Smooth muscle cell (in vitro differentiated cells): ENCODE measurements around the gene TUBB4B. TPM values are rescaled to one million over a fixed set of nuclear protein-coding genes. Genes with fewer than 3 reads are reported as not detected.

Experiments used
- DNase-seq: peaks from one replicate; lab custom pipeline; 2025; ENCODE audit not compliant: unreplicated experiment; lab: John Stamatoyannopoulos, UW
- H2AFZ ChIP-seq: fragments of 200-600 bp; sonication (generic); 2 replicates; pipeline ENCODE4 v1.6.0; 2016; ENCODE audit warnings: antibody characterized with exemption, low read depth, mild to moderate bottlenecking
- H3F3A ChIP-seq: fragments of 200-600 bp; sonication (generic); 2 replicates; pipeline ENCODE4 v1.6.0; 2017; ENCODE audit warnings: antibody characterized with exemption, low read depth
- H3K27ac ChIP-seq: fragments of 200-600 bp; sonication (generic); 2 replicates; pipeline ENCODE4 v1.5.1; 2016; ENCODE audit warnings: low read depth, mild to moderate bottlenecking
- H3K27me3 ChIP-seq: fragments of 200-600 bp; sonication (generic); 2 replicates; pipeline ENCODE4 v1.6.1; 2016; ENCODE audit warnings: low read depth, mild to moderate bottlenecking
- H3K36me3 ChIP-seq: fragments of 200-600 bp; sonication (generic); 2 replicates; pipeline ENCODE4 v1.5.1; 2016; ENCODE audit warnings: low read depth
- H3K4me1 ChIP-seq: fragments of 200-600 bp; sonication (generic); 2 replicates; pipeline ENCODE4 v1.5.1; 2016; ENCODE audit warnings: low read depth
- H3K4me2 ChIP-seq: fragments of 200-600 bp; sonication (generic); 2 replicates; pipeline ENCODE4 v1.6.0; 2016; ENCODE audit warnings: mild to moderate bottlenecking
- H3K4me3 ChIP-seq: fragments of 200-600 bp; sonication (generic); 2 replicates; pipeline ENCODE4 v1.5.1; 2016; ENCODE audit warnings: mild to moderate bottlenecking
- H3K79me2 ChIP-seq: fragments of 200-600 bp; sonication (generic); 2 replicates; pipeline ENCODE4 v1.6.0; 2016; ENCODE audit warnings: low read depth, mild to moderate bottlenecking
- H3K9ac ChIP-seq: fragments of 200-600 bp; sonication (generic); 2 replicates; pipeline ENCODE4 v1.6.0; 2016; ENCODE audit warnings: low read depth
- H3K9me3 ChIP-seq: fragments of 200-600 bp; sonication (generic); replicated peaks from 2 replicates; pipeline ENCODE4 v1.5.1; 2016; ENCODE audit warnings: low read depth
- H4K20me1 ChIP-seq: fragments of 200-600 bp; sonication (generic); 2 replicates; pipeline ENCODE4 v1.6.0; 2016; ENCODE audit warnings: low read depth
- CTCF ChIP-seq: fragments of 200-600 bp; sonication (generic); IDR thresholded peaks from 2 replicates; pipeline ENCODE4 v1.5.1; 2017; ENCODE audit warnings: borderline replicate concordance, mild to moderate bottlenecking, antibody characterized with exemption; ENCODE audit not compliant: insufficient read depth, poor library complexity, severe bottlenecking
- WGBS: methylation state at CpG from one replicate; pipeline ENCODE4 v1.1.7; 2016; ENCODE audit warnings: low lambda C conversion rate; 5-methylcytosine and 5-hydroxymethylcytosine counted together
- polyA plus RNA-seq: library from polyadenylated mRNA; unstranded; fragments of >200 nt; fragmentation: Nextera tagmentation; extraction: Ambion mirVana; gene quantifications from 2 replicates; pipeline ENCODE4 v1.2.1, GENCODE V29; 2016
- total RNA-seq: library from RNA; depleted of rRNA; stranded (reverse); fragments of >200 nt; gene quantifications from 2 replicates; pipeline ENCODE4 v1.2.3, GENCODE V29; 2014

The TUBB4B gene
- total and polyA plus RNA-seq, 2 experiments from 2014 or later, result 164 to 317 TPM

- no peaks in the 10 kb centered on the region for H3K27me3 ChIP-seq
- H3K9ac ChIP-seq, result no peak within 1 kb of the TSS
- 69% methylated on average over 2 of the region's 4 CpGs for WGBS
- peaks cover 13% of the 10 kb centered on the region for H3K4me1 ChIP-seq
- peaks cover 4% of the 10 kb centered on the region for H4K20me1 ChIP-seq
- no peaks in the 10 kb centered on the region for H3K36me3 ChIP-seq
- H2AFZ ChIP-seq, result no peak within 1 kb of the TSS
- DNase-seq, result no peak
- peaks cover 9% of the 10 kb centered on the region for H3K79me2 ChIP-seq
- TF ChIP-seq CTCF, result no peak
- no peak within 1 kb of the TSS for H3K27ac ChIP-seq
- H3K4me2 ChIP-seq, result no peak within 1 kb of the TSS
- no peaks in the 10 kb centered on the region for H3K9me3 ChIP-seq
- no peak within 1 kb of the TSS for H3K4me3 ChIP-seq
- H3F3A ChIP-seq, result no peaks in the 10 kb centered on the region
Observed at GRCh38 chr9:137251194-137251461, 10.0 kb downstream of the TUBB4B start, which contains the start of gene STPG3. Gene STPG3 (plus strand): TSS chr9:137251286. CDS start chr9:137251287, 1 bp downstream.

DNA sequence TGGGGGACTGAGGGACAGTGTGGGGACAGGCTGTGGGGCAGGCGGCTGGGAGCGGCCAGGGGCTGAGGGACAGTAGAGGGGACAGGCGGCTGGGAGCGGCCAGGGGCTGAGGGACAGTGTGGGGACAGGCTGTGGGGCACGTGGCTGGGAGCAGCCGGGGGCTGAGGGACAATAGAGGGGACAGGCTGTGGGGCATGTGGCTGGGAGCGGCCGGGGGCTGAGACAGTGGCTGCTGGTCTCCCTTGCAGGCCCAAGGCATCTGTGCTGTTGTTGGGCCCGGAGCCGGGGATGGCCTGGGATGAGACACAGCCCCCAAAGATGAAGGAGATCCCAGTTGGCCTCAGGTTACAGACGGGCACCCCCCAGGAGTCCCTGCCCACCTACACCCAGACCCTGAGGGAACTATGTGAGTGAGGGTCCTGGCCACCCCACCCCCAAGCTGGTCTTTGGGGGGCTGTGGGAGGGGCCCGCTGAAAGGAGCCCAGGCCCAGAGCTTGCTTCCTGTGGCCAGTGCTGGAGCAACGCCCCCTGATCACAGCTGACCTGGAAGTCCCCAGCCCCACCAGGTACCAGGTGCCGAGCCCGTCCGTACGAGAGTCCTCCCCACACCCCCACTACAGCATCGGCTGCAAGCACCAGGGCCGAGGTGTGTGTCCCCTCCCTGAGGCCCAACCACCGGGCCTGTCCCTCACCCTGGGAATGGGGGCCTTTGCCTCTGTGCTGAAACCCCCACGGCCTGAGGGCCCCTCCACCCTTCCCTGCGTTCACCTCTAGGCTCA lies 10.6 kb downstream of the TUBB4B start:
- no peak for TF ChIP-seq CTCF
- Histone ChIP-seq H3F3A (no peaks in the 10 kb centered on the region), H3K9ac (no peak overlapping the region)

DNA sequence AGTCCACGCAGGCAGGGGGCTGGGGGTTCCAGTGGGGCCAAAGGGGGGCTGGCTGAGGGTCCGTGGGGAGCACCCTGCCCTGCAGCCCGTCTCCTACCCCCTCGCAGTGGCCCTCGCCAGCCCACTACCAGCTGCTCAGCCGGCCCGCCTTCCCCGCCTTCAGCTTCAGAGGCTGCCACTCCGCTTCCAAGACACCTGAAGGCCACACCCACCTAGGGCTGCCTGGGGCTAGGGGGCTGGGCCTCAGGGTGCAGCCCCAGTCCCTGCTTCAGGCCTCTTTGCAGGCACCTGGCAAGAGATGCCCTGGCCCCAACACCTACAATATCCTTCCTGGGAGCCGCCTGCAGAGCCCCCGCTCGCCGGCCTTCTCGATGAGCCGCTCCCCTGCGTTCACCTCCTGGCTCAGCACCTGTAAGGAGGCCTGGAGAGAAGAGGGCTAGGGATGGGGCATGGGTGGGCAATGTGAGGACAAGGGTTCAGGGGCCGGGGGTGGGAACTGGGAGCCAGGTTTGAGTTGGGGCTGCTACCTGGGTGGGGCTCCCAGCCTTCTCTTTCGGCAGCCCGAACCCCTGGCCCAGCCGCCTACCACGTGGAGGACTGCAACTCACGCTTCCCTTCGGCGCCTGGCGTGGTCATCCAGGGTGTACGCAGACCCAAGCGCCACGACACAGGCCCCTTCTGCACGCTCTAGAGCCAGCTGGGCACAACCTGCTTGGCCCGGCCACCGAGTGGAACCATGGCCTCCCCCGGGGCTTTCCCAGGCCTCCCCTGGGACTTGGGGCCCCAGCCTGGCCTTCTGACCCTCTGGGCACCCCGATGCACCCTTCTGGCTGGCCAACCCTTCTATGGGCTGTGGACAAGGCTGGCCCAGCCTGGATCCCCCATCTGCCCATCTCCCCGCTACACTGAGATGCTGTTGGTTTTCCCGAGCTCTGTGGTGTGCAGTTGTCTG lies 11.7 kb downstream of the TUBB4B start:
- no peaks in the 10 kb centered on the region for H3K9me3 ChIP-seq
- H2AFZ ChIP-seq, result no peak overlapping the region
- H3K9ac ChIP-seq, result no peak overlapping the region
- 91% methylated on average over 31 of the region's 35 CpGs for WGBS
- H3K4me3 ChIP-seq, result no peak overlapping the region
- H3K4me1 ChIP-seq, result peaks cover 18% of the 10 kb centered on the region
- peaks cover 10% of the 10 kb centered on the region for H4K20me1 ChIP-seq
- no peaks in the 10 kb centered on the region for H3F3A ChIP-seq
- no peak overlapping the region for H3K4me2 ChIP-seq
- H3K79me2 ChIP-seq, result peaks cover 20% of the 10 kb centered on the region
- no peaks in the 10 kb centered on the region for H3K36me3 ChIP-seq
- no peak for DNase-seq
- TF ChIP-seq CTCF, result no peak
- H3K27ac ChIP-seq, result no peak overlapping the region
- no peaks in the 10 kb centered on the region for H3K27me3 ChIP-seq

More for the DNA sequence above, 10.6 kb downstream of the TUBB4B start:
- Histone ChIP-seq H3K9me3 (no peaks in the 10 kb centered on the region), H4K20me1 (peaks cover 9% of the 10 kb centered on the region), H3K4me2 (no peak overlapping the region), H2AFZ (no peak overlapping the region), H3K36me3 (no peaks in the 10 kb centered on the region), H3K27me3 (no peaks in the 10 kb centered on the region), H3K27ac (no peak overlapping the region), H3K4me1 (peaks cover 18% of the 10 kb centered on the region), H3K79me2 (peaks cover 14% of the 10 kb centered on the region), H3K4me3 (no peak overlapping the region)
- no peak for DNase-seq
- 93% methylated on average over 16 of the region's 22 CpGs for WGBS
